ENCODE measurements around the gene WIF1.

- no peak for TF ChIP-seq CTCF (IDR thresholded peaks at IDR 0.05; ENCODE audit: low read depth, low read length, poor library complexity, severe bottlenecking)
- no peak for TF ChIP-seq EZH2phosphoT487 (IDR thresholded peaks at IDR 0.05; ENCODE audit: borderline replicate concordance, low read length)
Observed at GRCh38 chr12:65139389-65139788, 18.3 kb upstream of the WIF1 start.

Measured in DOHH2 (cell line).